HG02870 (cell line): ENCODE data around the gene MLLT1.

ENCODE experiments used
- ATAC-seq: cut with Tn5 transposase; IDR thresholded peaks from one replicate; pipeline ENCODE4 v1.9.1; 2021; ENCODE audit warnings: mild to moderate bottlenecking, moderate library complexity; ENCODE audit not compliant: unreplicated experiment

The MLLT1 gene

DNA sequence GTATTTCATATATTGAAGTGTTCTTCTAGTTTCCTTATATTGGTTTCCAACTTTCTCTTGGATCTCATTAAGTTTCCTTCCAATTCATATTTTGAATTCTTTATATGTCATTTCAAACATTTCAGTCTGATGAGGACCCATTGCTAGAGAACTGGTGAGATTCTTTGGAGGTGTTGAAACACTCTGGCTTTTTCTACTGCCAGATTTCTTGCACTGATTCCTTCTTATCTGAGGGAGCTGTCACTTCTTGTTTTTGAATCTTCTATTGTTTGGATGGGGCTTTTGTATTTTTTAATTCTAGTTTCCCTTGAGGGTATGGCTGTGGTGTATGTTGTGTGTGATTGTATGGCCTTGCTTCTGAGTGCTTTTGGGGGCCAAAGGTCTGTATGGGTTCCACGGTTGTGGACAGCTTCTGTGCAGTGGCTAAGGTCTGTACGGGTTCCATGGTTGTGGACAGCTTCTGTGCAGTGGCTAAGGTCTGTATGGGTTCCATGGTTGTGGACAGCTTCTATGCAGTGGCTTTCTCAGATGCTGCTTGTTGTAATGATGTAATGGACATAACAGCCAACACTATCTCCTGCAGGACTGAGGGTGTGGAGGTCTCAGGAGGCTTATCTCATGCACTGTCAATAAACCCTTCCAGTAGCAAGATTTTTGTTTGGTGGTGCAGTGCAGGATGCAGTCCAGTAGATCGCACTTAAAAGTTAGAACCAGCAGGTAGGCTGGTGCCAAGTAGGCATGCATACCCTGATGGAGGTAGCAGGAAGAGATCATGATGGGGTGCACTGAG lies 107.5 kb downstream of the MLLT1 start:
- ATAC-seq: no peak

DNA sequence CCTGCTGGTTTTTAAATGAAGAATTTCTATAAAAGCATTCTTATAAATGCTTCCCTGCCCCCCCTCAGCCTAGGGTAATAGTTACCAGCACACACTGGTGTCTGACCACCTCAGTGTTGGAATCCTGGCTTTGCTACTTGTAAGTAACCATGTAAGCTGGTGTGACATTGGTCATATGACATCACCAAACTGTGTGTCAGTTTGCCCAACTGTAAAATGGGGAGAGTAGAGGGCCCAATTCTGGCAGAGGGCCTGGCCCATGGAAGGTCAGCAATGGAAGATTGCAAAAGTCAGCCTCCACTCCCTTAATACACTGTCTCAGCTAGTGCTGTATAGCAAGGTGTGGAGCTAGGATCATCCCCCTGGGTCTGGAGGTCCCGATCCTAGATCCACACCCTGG lies 112.7 kb downstream of the MLLT1 start:
- no peak for ATAC-seq

DNA sequence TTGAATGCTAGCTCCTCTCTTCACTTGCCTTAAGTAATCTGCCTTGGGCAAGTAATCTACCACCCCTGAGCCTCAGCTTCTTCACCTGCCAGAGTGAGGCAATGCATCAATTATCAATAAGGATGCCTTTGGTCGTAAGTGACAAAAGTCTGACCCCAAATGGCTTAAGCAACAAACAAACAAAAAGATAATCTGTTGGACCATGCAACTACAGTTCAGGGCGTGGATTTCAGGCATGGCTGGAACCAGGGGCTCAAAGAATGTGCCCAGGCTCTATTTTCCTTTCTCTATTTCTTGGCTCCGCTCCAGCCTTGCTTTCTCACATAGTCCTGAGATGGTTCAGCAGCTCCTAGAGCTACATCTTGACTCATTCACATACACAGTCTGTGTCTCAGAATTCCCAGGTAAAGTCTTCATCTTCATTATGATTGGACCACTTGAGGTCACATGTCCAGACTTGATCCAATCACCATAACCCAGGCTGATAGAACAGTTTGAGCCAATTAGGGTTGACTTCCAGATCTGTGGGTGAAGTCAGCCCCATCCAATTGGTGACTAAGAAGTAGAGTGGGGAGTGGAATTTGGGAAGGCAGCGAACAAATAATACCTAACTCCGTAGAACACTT lies 114.8 kb downstream of the MLLT1 start:
- no peak for ATAC-seq

DNA sequence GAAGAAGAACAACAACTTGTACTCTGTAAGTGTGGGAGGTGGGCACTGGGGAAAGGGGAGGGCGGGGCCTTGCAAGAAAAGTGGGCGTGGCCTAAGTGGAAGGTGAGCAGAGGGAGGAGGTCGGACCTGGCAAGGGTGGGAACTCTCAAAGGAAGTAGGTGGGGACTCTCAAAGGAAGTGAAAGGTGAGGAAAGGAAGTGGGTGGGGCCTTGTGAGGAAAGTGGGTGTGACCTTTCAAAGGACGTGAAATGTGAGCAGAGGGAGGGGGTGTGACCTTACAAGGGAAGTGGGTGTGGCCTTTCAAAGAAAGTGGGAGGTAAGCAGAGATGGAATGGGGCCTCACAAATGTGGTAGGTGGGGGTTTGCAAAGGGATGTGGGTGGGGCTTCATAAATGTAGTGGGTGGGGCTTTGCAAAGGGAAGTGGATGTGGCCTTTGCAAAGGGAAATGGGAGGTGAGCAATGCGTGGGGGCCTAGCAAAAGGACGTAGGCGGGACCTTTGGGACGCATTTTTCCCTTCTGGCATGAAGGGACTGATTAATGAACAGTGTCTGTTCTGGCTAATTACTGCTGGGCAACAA lies 118.4 kb downstream of the MLLT1 start:
- ATAC-seq: no peak
